SK-N-MC (cell line): ENCODE data around the gene DHX34.
"Not testable (repeated sequence)": the region's sequence is repeated elsewhere in the genome, so short reads cannot be mapped to it uniquely, and the experiment has no call there.

Experiments used
- DNase-seq: peaks from one replicate; pipeline ENCODE4 v3.0.0-alpha.2; 2011; ENCODE audit warnings: low read depth, low spot score
- H3K27ac ChIP-seq: fragments of 200-600 bp; sonication (generic); 2 replicates; pipeline ENCODE4 v1.5.1; 2016; ENCODE audit warnings: mixed run types
- H3K36me3 ChIP-seq: fragments of 200-600 bp; sonication (generic); 2 replicates; pipeline ENCODE4 v1.6.1; 2017; ENCODE audit warnings: antibody characterized with exemption, low read length, mixed read lengths; ENCODE audit not compliant: insufficient read depth
- H3K4me3 ChIP-seq: fragments of 200-600 bp; sonication (generic); 2 replicates; pipeline ENCODE4 v1.5.1; 2016
- H3K9ac ChIP-seq: fragments of 200-600 bp; sonication (generic); 2 replicates; pipeline ENCODE4 v1.8.0; 2017; ENCODE audit warnings: mixed run types, mixed read lengths; ENCODE audit not compliant: insufficient read length
- H3K9me3 ChIP-seq: fragments of 200-600 bp; sonication (generic); 2 replicates; pipeline ENCODE4 v1.6.1; 2017; ENCODE audit warnings: low read depth, mild to moderate bottlenecking, antibody characterized with exemption, low read length, moderate library complexity, mixed read lengths
- EZH2 ChIP-seq: fragments of 200-600 bp; sonication (generic); IDR thresholded peaks from one replicate; pipeline ENCODE4 v1.6.1; 2017; ENCODE audit warnings: antibody characterized with exemption
- FOXP2 ChIP-seq: optimal IDR thresholded peaks from 2 replicates; pipeline ENCODE3; 2011; ENCODE audit warnings: mild to moderate bottlenecking, moderate library complexity; ENCODE audit not compliant: insufficient read depth; ENCODE audit errors: extremely low read length, control extremely low read depth
- POLR2AphosphoS5 ChIP-seq: IDR thresholded peaks from 2 replicates; pipeline ENCODE4 v1.6.1; 2012; ENCODE audit warnings: mild to moderate bottlenecking, low read depth, low read length, borderline replicate concordance

DHX34 gene

GRCh38 chr19:47356900-47357299, 7.8 kb downstream of the DHX34 start:
- H3K9me3 ChIP-seq: no peaks in the 10 kb centered on the region
- no peak overlapping the region for H3K27ac ChIP-seq
- peaks cover 95% of the 10 kb centered on the region for H3K36me3 ChIP-seq
- TF ChIP-seq POLR2AphosphoS5 (no peak), EZH2 (no peak), FOXP2 (no peak)
- no peak for DNase-seq
- H3K9ac ChIP-seq: no peak overlapping the region
- H3K4me3 ChIP-seq: no peak overlapping the region

GRCh38 chr19:47357788-47358680, 8.9 kb downstream of the DHX34 start:
- Histone ChIP-seq H3K4me3 (no peak overlapping the region), H3K9ac (no peak overlapping the region), H3K36me3 (peaks cover 89% of the 10 kb centered on the region), H3K27ac (no peak overlapping the region), H3K9me3 (no peaks in the 10 kb centered on the region)
- TF ChIP-seq EZH2: no peak
- no peak for TF ChIP-seq POLR2AphosphoS5
- no peak for TF ChIP-seq FOXP2
- no peak for DNase-seq

GRCh38 chr19:47358936-47359335, 9.8 kb downstream of the DHX34 start:
- no peak overlapping the region for H3K27ac ChIP-seq
- no peak overlapping the region for H3K9ac ChIP-seq
- DNase-seq: no peak
- H3K4me3 ChIP-seq: no peak overlapping the region
- no peaks in the 10 kb centered on the region for H3K9me3 ChIP-seq
- peaks cover 88% of the 10 kb centered on the region for H3K36me3 ChIP-seq
- no peak for TF ChIP-seq FOXP2
- no peak for TF ChIP-seq EZH2
- no peak for TF ChIP-seq POLR2AphosphoS5

GRCh38 chr19:47362321-47362720, 13.2 kb downstream of the DHX34 start:
- no peak overlapping the region for H3K9ac ChIP-seq
- H3K9me3 ChIP-seq: no peaks in the 10 kb centered on the region
- H3K4me3 ChIP-seq: no peak overlapping the region
- TF ChIP-seq POLR2AphosphoS5: no peak
- TF ChIP-seq EZH2: no peak
- no peak for TF ChIP-seq FOXP2
- DNase-seq: no peak
- peaks cover 71% of the 10 kb centered on the region for H3K36me3 ChIP-seq
- no peak overlapping the region for H3K27ac ChIP-seq

GRCh38 chr19:47363758-47364531, 14.8 kb downstream of the DHX34 start:
- no peak for DNase-seq
- Histone ChIP-seq H3K9me3 (no peaks in the 10 kb centered on the region), H3K36me3 (peaks cover 60% of the 10 kb centered on the region), H3K9ac (no peak overlapping the region), H3K27ac (no peak overlapping the region), H3K4me3 (no peak overlapping the region)
- TF ChIP-seq FOXP2: no peak
- no peak for TF ChIP-seq EZH2
- no peak for TF ChIP-seq POLR2AphosphoS5

- H3K9ac ChIP-seq, H3K9me3 ChIP-seq, H3K4me3 ChIP-seq, H3K27ac ChIP-seq, DNase-seq: not testable (repeated sequence)
- H3K36me3 ChIP-seq: peaks cover 60% of the 10 kb centered on the region
Measured at GRCh38 chr19:47365455-47365854, 16.3 kb downstream of the DHX34 start.

- TF ChIP-seq POLR2AphosphoS5 (no peak), FOXP2 (no peak)
- Histone ChIP-seq H3K9me3 (no peaks in the 10 kb centered on the region), H3K36me3 (peaks cover 56% of the 10 kb centered on the region; the same call in 1 of the 2 replicates), H3K27ac (no peak overlapping the region), H3K4me3 (no peak overlapping the region), H3K9ac (no peak overlapping the region)
- DNase-seq: no peak
Measured at GRCh38 chr19:47370045-47370611, 21.0 kb downstream of the DHX34 start.

GRCh38 chr19:47371261-47371660, 22.1 kb downstream of the DHX34 start:
- no peak for DNase-seq
- Histone ChIP-seq H3K27ac (no peak overlapping the region), H3K9me3 (no peaks in the 10 kb centered on the region), H3K4me3 (no peak overlapping the region), H3K9ac (no peak overlapping the region), H3K36me3 (peaks cover 63% of the 10 kb centered on the region; the same call in 1 of the 2 replicates)
- no peak for TF ChIP-seq EZH2
- no peak for TF ChIP-seq POLR2AphosphoS5
- no peak for TF ChIP-seq FOXP2
